Sigmoid colon (tissue), 4 donors: ENCODE results near the gene PLEKHA1.

Experiments
- EP300 ChIP-seq, 4 donors: sonication (generic); formaldehyde crosslinking; IDR thresholded peaks; one replicate each; pipeline ENCODE4 v1.6.1; 2017; ENCODE audit warnings: antibody characterized with exemption in 4 of 4
- POLR2A ChIP-seq, 2 donors: fragments of 450-650 bp; IDR thresholded peaks; one replicate each; pipeline ENCODE4 v1.6.1; 2016; ENCODE audit warnings: antibody characterized with exemption in 2 of 2, mild to moderate bottlenecking in 2 of 2, moderate library complexity in 2 of 2
- POLR2AphosphoS5 ChIP-seq, 4 donors: sonication (generic); formaldehyde crosslinking; IDR thresholded peaks; one replicate each; pipeline ENCODE4 v1.6.1; 2017; ENCODE audit warnings: antibody characterized with exemption in 4 of 4
- TF ChIP-seq, protein P1 (sequence below), 4 experiments: fragments of 450-650 bp in 3 of 4; fragments of 200-600 bp in 1 of 4; IDR thresholded peaks; one replicate each; pipeline ENCODE4 v1.5.1; 2016 to 2019; ENCODE audit warnings: antibody characterized with exemption in 4 of 4, mild to moderate bottlenecking in 3 of 4, moderate library complexity in 2 of 4

DNA sequence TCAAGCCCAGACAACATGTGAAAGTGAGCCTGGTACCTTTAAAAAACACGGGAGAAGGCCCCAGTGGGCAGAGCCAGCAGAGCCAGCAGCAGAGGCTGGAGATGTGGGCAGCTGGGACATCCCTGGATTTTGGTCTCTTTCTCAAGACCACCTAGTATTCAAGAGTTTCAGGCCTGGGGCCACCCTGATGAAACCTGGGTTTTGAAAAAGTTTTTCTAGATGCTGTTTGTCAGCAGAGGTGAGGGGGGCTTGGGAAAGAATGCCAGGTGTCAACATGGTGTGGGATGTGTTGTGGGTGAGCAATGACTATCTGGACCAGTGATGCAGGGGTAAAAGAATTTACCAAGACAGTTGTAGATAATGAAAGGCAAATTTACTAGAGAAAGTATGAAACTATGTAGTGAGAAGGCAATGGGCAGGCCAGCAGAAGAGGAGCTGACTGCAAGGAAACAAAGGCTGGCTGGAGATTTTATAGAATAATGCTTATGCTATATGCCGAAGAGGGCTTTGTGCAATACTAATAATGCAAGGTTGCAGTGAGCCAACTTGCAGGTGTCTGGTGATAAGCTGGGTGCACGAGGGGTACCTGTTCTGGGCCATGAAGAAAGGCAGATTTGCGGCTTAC is 28.1 kb upstream of the PLEKHA1 start:
- TF ChIP-seq, protein P1, sequence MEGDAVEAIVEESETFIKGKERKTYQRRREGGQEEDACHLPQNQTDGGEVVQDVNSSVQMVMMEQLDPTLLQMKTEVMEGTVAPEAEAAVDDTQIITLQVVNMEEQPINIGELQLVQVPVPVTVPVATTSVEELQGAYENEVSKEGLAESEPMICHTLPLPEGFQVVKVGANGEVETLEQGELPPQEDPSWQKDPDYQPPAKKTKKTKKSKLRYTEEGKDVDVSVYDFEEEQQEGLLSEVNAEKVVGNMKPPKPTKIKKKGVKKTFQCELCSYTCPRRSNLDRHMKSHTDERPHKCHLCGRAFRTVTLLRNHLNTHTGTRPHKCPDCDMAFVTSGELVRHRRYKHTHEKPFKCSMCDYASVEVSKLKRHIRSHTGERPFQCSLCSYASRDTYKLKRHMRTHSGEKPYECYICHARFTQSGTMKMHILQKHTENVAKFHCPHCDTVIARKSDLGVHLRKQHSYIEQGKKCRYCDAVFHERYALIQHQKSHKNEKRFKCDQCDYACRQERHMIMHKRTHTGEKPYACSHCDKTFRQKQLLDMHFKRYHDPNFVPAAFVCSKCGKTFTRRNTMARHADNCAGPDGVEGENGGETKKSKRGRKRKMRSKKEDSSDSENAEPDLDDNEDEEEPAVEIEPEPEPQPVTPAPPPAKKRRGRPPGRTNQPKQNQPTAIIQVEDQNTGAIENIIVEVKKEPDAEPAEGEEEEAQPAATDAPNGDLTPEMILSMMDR (IDR thresholded peaks at IDR 0.05) = no peak
- no peak for TF ChIP-seq POLR2A (IDR thresholded peaks at IDR 0.05)
- TF ChIP-seq EP300 (IDR thresholded peaks at IDR 0.05) = no peak
- TF ChIP-seq POLR2AphosphoS5 (IDR thresholded peaks at IDR 0.05) = no peak
